ENCODE data around the gene MAP4. TPM values are rescaled to one million over a fixed set of nuclear protein-coding genes. Genes with fewer than 3 reads are reported as not detected.

MAP4 gene
- total and polyA plus RNA-seq, 2 donors (not counting 1 experiment from before 2014, with no cell fraction given), result 152 to 243 TPM

DNA sequence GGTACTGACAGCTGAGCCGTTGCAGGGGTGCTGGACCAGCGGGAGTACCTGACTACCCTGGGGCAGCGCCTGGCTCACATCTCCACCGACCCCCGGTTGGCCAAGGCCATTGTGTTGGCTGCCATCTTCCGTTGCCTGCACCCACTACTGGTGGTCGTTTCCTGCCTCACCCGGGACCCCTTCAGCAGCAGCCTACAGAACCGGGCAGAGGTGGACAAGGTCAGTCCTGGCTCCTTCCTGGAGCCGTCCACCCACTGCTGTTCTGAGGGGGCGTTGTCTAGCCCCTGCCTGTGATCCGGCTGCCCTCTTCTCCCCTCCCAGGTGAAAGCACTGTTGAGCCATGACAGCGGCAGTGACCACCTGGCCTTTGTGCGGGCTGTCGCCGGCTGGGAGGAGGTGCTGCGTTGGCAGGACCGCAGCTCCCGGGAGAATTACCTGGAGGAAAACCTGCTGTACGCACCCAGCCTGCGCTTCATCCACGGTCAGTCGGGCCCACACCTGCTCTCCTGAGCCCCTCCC lies 167.6 kb downstream of the MAP4 start:
- Histone ChIP-seq H3K36me3 (ENCODE audit: control insufficient read depth, insufficient read depth, low read length) (peaks cover 72% of the 10 kb centered on the region), H3K27me3 (ENCODE audit: control insufficient read depth, insufficient read depth, low read length) (no peaks in the 10 kb centered on the region), H3K9ac (ENCODE audit: insufficient read depth, low read length) (no peak overlapping the region), H3K4me1 (ENCODE audit: control insufficient read depth, extremely low read depth, insufficient read depth, low read length) (no peaks in the 10 kb centered on the region), H2AFZ (ENCODE audit: low read length) (no peak overlapping the region), H3K4me2 (ENCODE audit: extremely low read depth, insufficient read depth, low read length) (no peak overlapping the region), H4K20me1 (ENCODE audit: control insufficient read depth, extremely low read depth, insufficient read depth, low read length) (no peaks in the 10 kb centered on the region), H3K4me3 (replicated peaks in 1 of 4; ENCODE audit: control extremely low read depth in 1 of 4, insufficient read depth in 1 of 4, low read depth in 3 of 4, low read length in 4 of 4) (no peak overlapping the region), H3K27ac (ENCODE audit: insufficient read depth, low read length) (no peak overlapping the region), H3K79me2 (ENCODE audit: control insufficient read depth, insufficient read depth, low read length) (no peaks in the 10 kb centered on the region), H3K9me3 (ENCODE audit: control insufficient read depth, insufficient read depth, low read depth, low read length) (no peaks in the 10 kb centered on the region)
- no peak for DNase-seq (ENCODE audit: low read depth in 2 of 2)
- TF ChIP-seq, protein P1, sequence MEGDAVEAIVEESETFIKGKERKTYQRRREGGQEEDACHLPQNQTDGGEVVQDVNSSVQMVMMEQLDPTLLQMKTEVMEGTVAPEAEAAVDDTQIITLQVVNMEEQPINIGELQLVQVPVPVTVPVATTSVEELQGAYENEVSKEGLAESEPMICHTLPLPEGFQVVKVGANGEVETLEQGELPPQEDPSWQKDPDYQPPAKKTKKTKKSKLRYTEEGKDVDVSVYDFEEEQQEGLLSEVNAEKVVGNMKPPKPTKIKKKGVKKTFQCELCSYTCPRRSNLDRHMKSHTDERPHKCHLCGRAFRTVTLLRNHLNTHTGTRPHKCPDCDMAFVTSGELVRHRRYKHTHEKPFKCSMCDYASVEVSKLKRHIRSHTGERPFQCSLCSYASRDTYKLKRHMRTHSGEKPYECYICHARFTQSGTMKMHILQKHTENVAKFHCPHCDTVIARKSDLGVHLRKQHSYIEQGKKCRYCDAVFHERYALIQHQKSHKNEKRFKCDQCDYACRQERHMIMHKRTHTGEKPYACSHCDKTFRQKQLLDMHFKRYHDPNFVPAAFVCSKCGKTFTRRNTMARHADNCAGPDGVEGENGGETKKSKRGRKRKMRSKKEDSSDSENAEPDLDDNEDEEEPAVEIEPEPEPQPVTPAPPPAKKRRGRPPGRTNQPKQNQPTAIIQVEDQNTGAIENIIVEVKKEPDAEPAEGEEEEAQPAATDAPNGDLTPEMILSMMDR (conservative IDR thresholded peaks at IDR 0.05 in 1 of 2, IDR thresholded peaks at IDR 0.05 in 1 of 2; ENCODE audit: low read depth in 1 of 2, low read length in 2 of 2), result no peak
- TF ChIP-seq EZH2 (IDR thresholded peaks at IDR 0.05; ENCODE audit: low read length, missing control alignments), result no peak

GRCh38 chr3:47847801-47848518 lies 168.3 kb downstream of the MAP4 start:
- peaks cover 71% of the 10 kb centered on the region for H3K36me3 ChIP-seq (ENCODE audit: control insufficient read depth, insufficient read depth, low read length)
- no peak for DNase-seq (ENCODE audit: low read depth in 2 of 2)

DNA sequence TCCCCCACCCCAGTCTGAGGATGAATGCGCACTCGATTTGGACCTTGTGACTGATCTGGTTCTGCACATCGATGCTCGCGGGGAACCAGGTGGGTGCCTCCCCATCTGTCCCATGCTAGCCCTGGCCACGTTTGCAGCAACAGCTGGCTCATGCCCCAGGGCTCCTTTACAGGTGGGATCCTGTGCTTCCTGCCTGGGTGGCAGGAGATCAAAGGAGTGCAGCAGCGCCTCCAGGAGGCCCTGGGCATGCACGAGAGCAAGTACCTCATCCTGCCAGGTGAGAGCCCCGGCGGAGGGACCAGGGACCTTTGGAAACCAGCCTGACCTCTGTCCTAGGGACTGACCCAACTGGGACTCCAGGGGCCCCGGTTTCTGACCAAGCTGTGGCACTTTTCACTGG lies 169.0 kb downstream of the MAP4 start:
- H3K27ac ChIP-seq (ENCODE audit: insufficient read depth, low read length), result no peak overlapping the region
- H3K9me3 ChIP-seq (ENCODE audit: control insufficient read depth, insufficient read depth, low read depth, low read length), result no peaks in the 10 kb centered on the region
- no peaks in the 10 kb centered on the region for H3K27me3 ChIP-seq (ENCODE audit: control insufficient read depth, insufficient read depth, low read length)
- H3K36me3 ChIP-seq (ENCODE audit: control insufficient read depth, insufficient read depth, low read length), result peaks cover 70% of the 10 kb centered on the region
- no peak overlapping the region for H3K4me2 ChIP-seq (ENCODE audit: extremely low read depth, insufficient read depth, low read length)
- no peak overlapping the region for H3K9ac ChIP-seq (ENCODE audit: insufficient read depth, low read length)
- H2AFZ ChIP-seq (ENCODE audit: low read length), result no peak overlapping the region
- no peaks in the 10 kb centered on the region for H4K20me1 ChIP-seq (ENCODE audit: control insufficient read depth, extremely low read depth, insufficient read depth, low read length)
- DNase-seq (ENCODE audit: low read depth in 2 of 2), result no peak
- H3K4me3 ChIP-seq (replicated peaks in 1 of 4; ENCODE audit: control extremely low read depth in 1 of 4, insufficient read depth in 1 of 4, low read depth in 3 of 4, low read length in 4 of 4), result no peak overlapping the region
- no peaks in the 10 kb centered on the region for H3K79me2 ChIP-seq (ENCODE audit: control insufficient read depth, insufficient read depth, low read length)
- TF ChIP-seq, protein P1 (conservative IDR thresholded peaks at IDR 0.05 in 1 of 2, IDR thresholded peaks at IDR 0.05 in 1 of 2; ENCODE audit: low read depth in 1 of 2, low read length in 2 of 2), result no peak
- TF ChIP-seq EZH2 (IDR thresholded peaks at IDR 0.05; ENCODE audit: low read length, missing control alignments), result no peak
- H3K4me1 ChIP-seq (ENCODE audit: control insufficient read depth, extremely low read depth, insufficient read depth, low read length), result no peaks in the 10 kb centered on the region

More at GRCh38 chr3:47847801-47848518, 168.3 kb downstream of the MAP4 start:
- H3K9me3 ChIP-seq (ENCODE audit: control insufficient read depth, insufficient read depth, low read depth, low read length), result no peaks in the 10 kb centered on the region
- no peak overlapping the region for H3K4me2 ChIP-seq (ENCODE audit: extremely low read depth, insufficient read depth, low read length)
- no peaks in the 10 kb centered on the region for H3K4me1 ChIP-seq (ENCODE audit: control insufficient read depth, extremely low read depth, insufficient read depth, low read length)
- H2AFZ ChIP-seq (ENCODE audit: low read length), result no peak overlapping the region
- H3K27ac ChIP-seq (ENCODE audit: insufficient read depth, low read length), result no peak overlapping the region
- no peaks in the 10 kb centered on the region for H3K79me2 ChIP-seq (ENCODE audit: control insufficient read depth, insufficient read depth, low read length)
- TF ChIP-seq, protein P1 (conservative IDR thresholded peaks at IDR 0.05 in 1 of 2, IDR thresholded peaks at IDR 0.05 in 1 of 2; ENCODE audit: low read depth in 1 of 2, low read length in 2 of 2), result no peak
- no peak for TF ChIP-seq EZH2 (IDR thresholded peaks at IDR 0.05; ENCODE audit: low read length, missing control alignments)
- no peaks in the 10 kb centered on the region for H4K20me1 ChIP-seq (ENCODE audit: control insufficient read depth, extremely low read depth, insufficient read depth, low read length)
- no peaks in the 10 kb centered on the region for H3K27me3 ChIP-seq (ENCODE audit: control insufficient read depth, insufficient read depth, low read length)
- no peak overlapping the region for H3K9ac ChIP-seq (ENCODE audit: insufficient read depth, low read length)
- H3K4me3 ChIP-seq (replicated peaks in 1 of 4; ENCODE audit: control extremely low read depth in 1 of 4, insufficient read depth in 1 of 4, low read depth in 3 of 4, low read length in 4 of 4), result no peak overlapping the region

All from fibroblast of lung (primary cell).